Pancreas (tissue), 10 donors: ENCODE measurements around the gene ZNF746. TPM values are rescaled to one million over a fixed set of nuclear protein-coding genes. Genes with fewer than 3 reads are reported as not detected.
"Not testable (repeated sequence)": the region's sequence is repeated elsewhere in the genome, so short reads cannot be mapped to it uniquely, and the experiment has no call there.

Experiments used
- ATAC-seq, 4 donors: fragments of 200-7000 bp; cut with Tn5 transposase; one replicate each; pipeline versions ENCODE4 v1.8.0 to v1.9.1; 2020; ENCODE audit warnings: mild to moderate bottlenecking in 4 of 4, moderate library complexity in 4 of 4
- DNase-seq, 6 donors: peaks; one replicate each; pipeline ENCODE4 v3.0.0-alpha.2; 2020
- FAIRE-seq: peaks from 2 replicates; lab custom pipeline; 2012; peaks lifted over from hg19 to GRCh38; lab: Jason Lieb, UNC
- H3K27ac ChIP-seq, 4 donors: fragments of 200-600 bp; sonication (generic); 1 replicate in 3 of 4; 2 replicates in 1 of 4; pipeline versions ENCODE4 v1.5.0 to v1.8.0; 2020
- H3K27me3 ChIP-seq, 4 donors: fragments of 200-600 bp; one replicate each; pipeline ENCODE4 v1.8.0; 2021
- H3K36me3 ChIP-seq, 3 donors: fragments of 200-600 bp; sonication (generic) in 1 of 3; one replicate each; pipeline versions ENCODE4 v1.5.0 to v1.8.0; 2020 to 2021
- H3K4me1 ChIP-seq, 3 donors: fragments of 200-600 bp; one replicate each; pipeline ENCODE4 v1.8.0; 2021
- H3K4me3 ChIP-seq, 4 donors: fragments of 200-600 bp; sonication (generic) in 2 of 4; one replicate each; pipeline versions ENCODE4 v1.5.0 to v1.8.0; 2020 to 2021
- H3K9me3 ChIP-seq, 4 donors: fragments of 200-600 bp; one replicate each; pipeline ENCODE4 v1.8.0; 2021
- WGBS, 2 donors: extraction: QIAGEN DNeasy Blood & Tissue Kit; methylation state at CpG; one replicate each; pipeline ENCODE4 v1.1.7; 2013; 5-methylcytosine and 5-hydroxymethylcytosine counted together
- intact Hi-C, 3 donors: fragments of 100-400 bp; cut with DNase I; formaldehyde crosslinking; loops; one replicate each; pipeline versions ENCODE4 v1.11.1 to v1.14.2; 2022
- polyA plus RNA-seq, 2 donors: library from polyadenylated mRNA; stranded (reverse); fragments of 200-250 nt; gene quantifications; one replicate each; pipeline ENCODE4 v1.2.3, GENCODE V29; 2013
- total RNA-seq, 6 donors: library from RNA; stranded (reverse); fragmentation: NEBNext Ultra II Directional in 4 of 6; extraction: Animal tissue kit (Norgen Biotek cat#: 25700) in 4 of 6; gene quantifications; one replicate each; pipeline versions ENCODE4 v1.2.1 to v1.2.4, GENCODE V29; 2021 to 2023
- TF ChIP-seq, protein P1 (sequence below), 4 donors: fragments of 200-600 bp; sonication (generic) in 3 of 4; IDR thresholded peaks; one replicate each; pipeline versions ENCODE4 v1.5.0 to v1.8.0; 2021; ENCODE audit warnings: antibody characterized with exemption in 4 of 4
- donor health status: healthy with polysubstance abuse.
- donor health status: DM: no; HTN: no; CAD: no; lungs with moderate emphysema.
- donor health status: DM: no; HTN: no; CAD: no.
- donor health status: control.
- donor health status: control.
- donor health status: Bipolar disorder and iron deficiency.
- donor health status: DM: yes; HTN: yes; CAD: no.
- donor health status: DM: no; HTN: no; CAD: no.
- donor health status: DM: no; HTN: no; CAD: no.
- donor health status: DM: yes; HTN: yes; CAD: no.

The ZNF746 gene
- total and polyA plus RNA-seq, 8 donors: 6.3 to 10.9 (median 7.1) TPM

DNA sequence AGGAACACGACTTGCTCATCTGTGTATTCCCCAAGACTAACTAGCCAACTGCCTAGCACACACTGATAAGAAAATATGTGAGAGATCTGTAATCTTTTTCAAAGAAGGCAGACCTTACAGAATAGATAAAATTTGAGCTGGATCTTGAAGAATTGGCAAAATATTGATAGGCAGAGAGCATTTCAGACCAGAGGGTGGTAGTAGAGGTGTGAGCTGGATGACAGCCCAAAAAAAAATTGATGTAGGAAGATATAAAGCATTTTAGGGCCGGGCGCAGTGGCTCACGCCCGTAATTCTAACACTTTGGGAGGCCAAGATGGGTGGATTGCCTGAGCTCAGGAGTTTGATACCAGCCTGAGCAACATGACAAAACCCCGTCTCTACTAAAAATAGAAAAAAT, 1.2 kb upstream of the ZNF746 start:
- ATAC-seq: no peak
- Histone ChIP-seq H3K27me3 (no peaks in the 10 kb centered on the region), H3K4me3 (no peak overlapping the region), H3K9me3 (no peaks in the 10 kb centered on the region), H3K36me3 (peaks cover 0 to 3% (median 2%) of the 10 kb centered on the region in 3 donors), H3K27ac (no peak overlapping the region), H3K4me1 (peaks cover 0 to 15% (median 0%) of the 10 kb centered on the region in 3 donors)
- 86 to 91% methylated on average over 6 of the region's 6 CpGs for WGBS, 2 donors
- no peak for FAIRE-seq
- DNase-seq: no peak
- intact Hi-C loops: no loop called here
- TF ChIP-seq, protein P1, sequence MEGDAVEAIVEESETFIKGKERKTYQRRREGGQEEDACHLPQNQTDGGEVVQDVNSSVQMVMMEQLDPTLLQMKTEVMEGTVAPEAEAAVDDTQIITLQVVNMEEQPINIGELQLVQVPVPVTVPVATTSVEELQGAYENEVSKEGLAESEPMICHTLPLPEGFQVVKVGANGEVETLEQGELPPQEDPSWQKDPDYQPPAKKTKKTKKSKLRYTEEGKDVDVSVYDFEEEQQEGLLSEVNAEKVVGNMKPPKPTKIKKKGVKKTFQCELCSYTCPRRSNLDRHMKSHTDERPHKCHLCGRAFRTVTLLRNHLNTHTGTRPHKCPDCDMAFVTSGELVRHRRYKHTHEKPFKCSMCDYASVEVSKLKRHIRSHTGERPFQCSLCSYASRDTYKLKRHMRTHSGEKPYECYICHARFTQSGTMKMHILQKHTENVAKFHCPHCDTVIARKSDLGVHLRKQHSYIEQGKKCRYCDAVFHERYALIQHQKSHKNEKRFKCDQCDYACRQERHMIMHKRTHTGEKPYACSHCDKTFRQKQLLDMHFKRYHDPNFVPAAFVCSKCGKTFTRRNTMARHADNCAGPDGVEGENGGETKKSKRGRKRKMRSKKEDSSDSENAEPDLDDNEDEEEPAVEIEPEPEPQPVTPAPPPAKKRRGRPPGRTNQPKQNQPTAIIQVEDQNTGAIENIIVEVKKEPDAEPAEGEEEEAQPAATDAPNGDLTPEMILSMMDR (IDR thresholded peaks at IDR 0.05): no peak

DNA sequence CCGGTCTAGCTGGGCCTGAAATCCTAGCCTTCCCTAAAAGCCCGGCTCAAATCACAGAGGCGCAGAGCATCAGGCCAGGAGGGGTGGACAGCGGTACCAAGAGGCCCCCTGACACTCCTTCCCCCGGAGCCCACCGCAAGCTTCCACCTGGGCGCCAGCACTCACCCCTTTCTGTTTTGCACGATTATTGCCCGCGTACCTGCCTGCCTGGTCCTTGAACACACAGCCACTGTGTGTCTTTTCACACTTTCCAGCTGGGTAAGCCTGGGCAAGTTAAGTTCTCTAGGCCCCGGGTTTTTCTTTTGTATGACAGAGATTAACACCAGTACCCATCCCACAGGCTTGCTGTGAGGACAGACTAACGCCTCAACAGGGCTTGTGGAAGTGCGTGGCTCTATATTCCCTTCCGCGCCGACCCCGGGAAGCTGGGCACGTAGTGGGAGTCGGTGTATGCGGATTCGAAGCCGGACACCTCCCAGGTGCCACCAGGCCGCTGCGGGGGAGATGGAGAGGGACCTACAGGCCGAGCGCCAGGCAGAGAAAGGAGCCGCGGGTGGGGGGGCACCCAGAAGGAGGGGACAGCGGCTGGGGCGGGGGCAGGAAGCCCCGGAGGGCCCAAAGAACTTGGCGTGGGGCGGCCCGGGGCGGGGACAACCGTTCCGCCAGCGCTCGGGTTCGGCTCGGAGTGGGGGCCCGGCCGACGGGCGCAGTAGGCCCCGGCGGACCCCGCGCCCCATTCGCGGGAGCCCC, 792 bp downstream of the ZNF746 start:
- Histone ChIP-seq H3K36me3 (peaks cover 0 to 21% (median 19%) of the 10 kb centered on the region in 3 donors), H3K4me1 (peaks cover 0 to 15% (median 0%) of the 10 kb centered on the region in 3 donors), H3K27ac (peak overlapping the region; percentile 31 to 74 (median 59)), H3K9me3 (no peaks in the 10 kb centered on the region), H3K27me3 (no peaks in the 10 kb centered on the region), H3K4me3 (peak overlapping the region; percentile 40 to 80 (median 70))
- TF ChIP-seq, protein P1 (IDR thresholded peaks at IDR 0.05): no peak
- WGBS, 2 donors: 1 to 4% methylated on average over 30 to 51 of the region's 51 CpGs
- ATAC-seq (peak; percentile 13 to 45 (median 30)), DNase-seq (peak; percentile 40 to 85 (median 56)), FAIRE-seq (no peak)
- intact Hi-C loops: no loop called here

DNA sequence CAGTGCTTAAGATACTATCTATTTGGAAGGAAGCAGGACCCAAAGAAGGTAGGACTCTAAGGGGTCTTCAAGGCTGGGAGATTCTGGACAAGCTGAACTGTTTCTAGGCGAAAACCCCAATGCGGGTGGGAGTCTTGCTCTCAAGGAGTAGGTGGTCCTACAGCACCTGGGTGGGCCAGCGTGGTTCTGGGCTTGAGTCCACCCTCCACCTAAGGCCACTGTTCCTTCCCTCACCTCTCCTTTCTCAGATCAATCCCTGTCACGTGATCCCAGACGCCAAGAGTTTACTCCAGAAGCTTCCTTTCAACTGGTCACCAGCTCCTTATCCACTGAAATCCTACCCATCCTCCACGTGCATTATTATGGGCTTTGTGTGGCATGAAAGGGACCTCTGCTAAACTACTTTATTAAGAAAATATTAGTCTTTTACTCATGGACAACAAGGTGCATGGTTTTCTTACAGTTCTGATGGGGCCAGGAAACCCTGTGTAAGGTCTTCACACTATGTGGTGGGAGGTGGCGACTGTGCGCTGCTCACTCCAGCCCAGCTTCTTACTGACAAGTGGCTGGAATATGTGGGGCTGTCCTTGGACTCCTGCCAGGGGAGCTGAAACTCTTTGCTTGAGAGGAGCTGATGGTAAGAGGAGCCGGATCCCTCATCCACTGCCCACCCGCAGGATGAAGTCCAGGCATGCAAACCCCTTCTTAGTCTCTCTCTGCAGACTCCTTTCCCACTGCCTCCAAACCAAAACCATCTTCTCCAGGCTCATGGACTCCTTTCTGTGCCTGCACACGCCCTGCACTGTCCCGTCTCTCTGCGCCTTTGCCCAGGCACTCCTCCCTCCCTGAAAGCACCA, 1.6 kb downstream of the ZNF746 start:
- TF ChIP-seq, protein P1 (IDR thresholded peaks at IDR 0.05): no peak
- intact Hi-C loops: no loop called here
- ATAC-seq (peak in 2 of 4 donors; percentile 8 to 39), FAIRE-seq (no peak), DNase-seq (peak in 4 of 6 donors; percentile 32 to 77 (median 48))
- H3K4me1 ChIP-seq: peaks cover 0 to 15% (median 0%) of the 10 kb centered on the region in 3 donors
- peaks cover 0 to 23% (median 19%) of the 10 kb centered on the region in 3 donors for H3K36me3 ChIP-seq
- H3K9me3 ChIP-seq: no peaks in the 10 kb centered on the region
- 40 to 45% methylated on average over 10 to 12 of the region's 13 CpGs for WGBS, 2 donors
- no peaks in the 10 kb centered on the region for H3K27me3 ChIP-seq
- no peak overlapping the region for H3K27ac ChIP-seq
- peak overlapping the region in 3 of 4 donors; percentile 70 to 80 (median 70) for H3K4me3 ChIP-seq

DNA sequence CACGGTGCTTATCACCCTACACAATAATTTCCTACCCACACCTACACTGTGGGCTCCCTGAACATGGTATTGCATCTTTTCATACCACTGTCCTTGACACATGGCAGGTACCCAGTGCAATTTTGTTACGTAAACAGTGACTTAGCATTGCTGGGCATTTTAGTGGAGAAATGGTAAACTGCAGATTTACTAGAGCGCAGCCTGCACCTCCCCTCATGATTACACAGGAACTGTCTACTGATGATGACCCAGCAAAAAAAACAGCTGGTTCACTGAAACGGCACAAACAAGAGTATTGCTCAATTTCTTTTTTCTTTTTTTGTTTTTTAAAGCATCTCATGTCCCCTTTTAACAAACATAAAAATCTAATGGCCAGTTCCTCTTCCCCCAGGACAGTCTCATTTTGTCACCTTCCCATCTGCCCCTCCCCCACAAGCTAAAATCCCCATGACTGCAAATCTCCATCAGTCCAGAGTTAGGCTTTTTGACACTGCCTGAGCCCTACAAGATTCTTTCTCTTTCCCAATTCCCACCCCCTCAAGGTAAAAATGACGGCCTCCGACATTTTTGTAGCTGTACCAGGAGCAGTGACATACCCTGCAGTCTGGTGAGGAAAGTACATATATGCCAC, 2.8 kb downstream of the ZNF746 start:
- DNase-seq: no peak
- ATAC-seq: peak in 1 of 4 donors; percentile 22
- H3K4me1 ChIP-seq: peaks cover 0 to 15% (median 0%) of the 10 kb centered on the region in 3 donors
- FAIRE-seq: no peak
- H3K4me3 ChIP-seq: no peak overlapping the region
- 68 to 80% methylated on average over 6 of the region's 6 CpGs for WGBS, 2 donors
- intact Hi-C loops: no loop called here
- TF ChIP-seq, protein P1 (IDR thresholded peaks at IDR 0.05): no peak
- H3K27ac ChIP-seq: no peak overlapping the region
- peaks cover 0 to 34% (median 19%) of the 10 kb centered on the region in 3 donors for H3K36me3 ChIP-seq
- no peaks in the 10 kb centered on the region for H3K27me3 ChIP-seq
- no peaks in the 10 kb centered on the region for H3K9me3 ChIP-seq

- H3K36me3 ChIP-seq: peaks cover 0 to 36% (median 19%) of the 10 kb centered on the region in 3 donors
- FAIRE-seq, intact Hi-C loops: not testable (repeated sequence)
These were observed 3.6 kb downstream of the ZNF746 start for GRCh38 chr7:149493975-149494374.

More at GRCh38 chr7:149493975-149494374, 3.6 kb downstream of the ZNF746 start:
- H3K9me3 ChIP-seq, ATAC-seq, H3K27me3 ChIP-seq, H3K27ac ChIP-seq, H3K4me3 ChIP-seq: not testable (repeated sequence)
- 91 to 95% methylated on average over 14 to 19 of the region's 20 CpGs for WGBS, 2 donors
- peak in 1 of 6 donors; percentile 41 for DNase-seq
- H3K4me1 ChIP-seq: peaks cover 0 to 15% (median 0%) of the 10 kb centered on the region in 3 donors
